HG03097 (cell line): ENCODE measurements around the gene TMPRSS13.

ENCODE experiments used
- ATAC-seq: cut with Tn5 transposase; IDR thresholded peaks from one replicate; pipeline ENCODE4 v1.9.1; 2021; ENCODE audit not compliant: unreplicated experiment, low FRiP score

The TMPRSS13 gene

GRCh38 chr11:117914991-117915618, 14.1 kb downstream of the TMPRSS13 start:
- no peak for ATAC-seq

- no peak for ATAC-seq
Observed at GRCh38 chr11:117914398-117914761, 14.8 kb downstream of the TMPRSS13 start.

- no peak for ATAC-seq
Observed at GRCh38 chr11:117913736-117914397, 15.3 kb downstream of the TMPRSS13 start.

- ATAC-seq = no peak
Observed at GRCh38 chr11:117912497-117912896, 16.7 kb downstream of the TMPRSS13 start.

DNA sequence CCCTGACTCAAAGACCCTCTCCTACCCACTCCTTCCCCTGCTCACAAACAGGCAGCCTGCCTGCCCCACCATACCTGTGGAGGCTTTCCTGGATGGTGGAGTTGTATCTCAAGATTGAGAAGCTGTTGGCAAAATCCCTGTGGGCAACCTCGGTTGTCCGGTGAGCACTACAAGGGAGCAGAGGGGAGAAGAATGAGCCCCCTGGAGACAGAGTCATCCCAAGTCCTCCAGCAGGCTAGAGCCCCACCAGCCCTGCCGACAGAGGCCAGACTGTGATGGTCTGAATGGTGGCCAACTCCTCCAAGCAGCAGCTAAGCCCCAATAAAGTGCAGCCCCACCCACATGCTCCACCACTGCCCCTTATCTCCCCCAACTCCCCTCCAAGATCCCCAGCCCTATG, 17.5 kb downstream of the TMPRSS13 start:
- no peak for ATAC-seq

- no peak for ATAC-seq
Observed at GRCh38 chr11:117910941-117911655, 18.1 kb downstream of the TMPRSS13 start.

DNA sequence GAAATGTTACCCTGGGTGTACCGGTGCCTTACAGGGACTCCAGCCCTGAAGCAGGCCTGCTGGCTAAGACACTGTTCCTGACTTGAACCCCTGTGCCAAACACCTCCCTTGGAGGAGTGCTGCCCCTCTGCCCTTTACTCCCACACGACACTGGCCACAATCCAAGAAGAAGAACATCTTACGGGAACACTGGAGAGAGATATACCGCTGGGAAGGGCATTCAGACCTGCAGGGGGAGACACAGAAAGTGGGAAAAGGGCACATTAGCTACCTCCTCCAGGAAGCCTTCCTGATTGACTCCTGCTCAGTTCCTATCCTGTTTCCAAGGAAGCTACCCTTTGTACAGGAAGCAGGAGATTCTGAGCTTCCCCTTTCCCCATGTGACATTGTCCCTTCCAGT, 18.7 kb downstream of the TMPRSS13 start:
- no peak for ATAC-seq

- no peak for ATAC-seq
Observed at GRCh38 chr11:117909611-117910382, 19.4 kb downstream of the TMPRSS13 start.

DNA sequence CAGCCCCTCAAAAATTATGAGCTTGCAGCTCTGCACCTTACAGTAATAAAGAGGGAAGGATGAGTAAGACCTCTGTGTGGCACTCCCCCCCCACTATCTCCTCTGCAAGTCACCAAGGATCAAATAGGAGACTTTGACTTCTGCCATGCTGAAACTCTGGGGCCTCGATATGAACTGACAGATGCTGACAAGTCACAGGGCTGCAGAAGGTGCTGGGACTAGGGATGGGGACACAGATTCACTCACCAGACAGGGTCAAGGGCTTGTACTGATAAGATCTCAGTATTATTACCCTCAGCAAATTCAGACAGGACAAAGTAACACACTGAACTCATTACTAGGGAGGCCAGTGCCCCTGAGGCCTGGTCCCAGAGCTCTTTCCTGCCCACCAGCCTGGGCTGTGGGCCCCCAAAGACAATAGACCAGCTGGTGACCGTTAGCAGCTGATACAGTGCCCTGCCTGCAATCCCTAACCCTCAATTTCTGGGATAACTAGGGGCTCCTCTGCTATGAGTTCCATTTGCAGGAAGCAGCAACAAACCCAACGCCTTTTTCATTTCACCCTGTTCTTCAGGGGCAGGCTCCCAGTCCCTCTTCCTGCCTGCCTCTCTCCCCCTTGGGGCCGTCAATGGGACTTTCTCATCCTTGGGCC, 20.1 kb downstream of the TMPRSS13 start:
- no peak for ATAC-seq

- no peak for ATAC-seq
Observed at GRCh38 chr11:117908109-117908895, 20.9 kb downstream of the TMPRSS13 start.

DNA sequence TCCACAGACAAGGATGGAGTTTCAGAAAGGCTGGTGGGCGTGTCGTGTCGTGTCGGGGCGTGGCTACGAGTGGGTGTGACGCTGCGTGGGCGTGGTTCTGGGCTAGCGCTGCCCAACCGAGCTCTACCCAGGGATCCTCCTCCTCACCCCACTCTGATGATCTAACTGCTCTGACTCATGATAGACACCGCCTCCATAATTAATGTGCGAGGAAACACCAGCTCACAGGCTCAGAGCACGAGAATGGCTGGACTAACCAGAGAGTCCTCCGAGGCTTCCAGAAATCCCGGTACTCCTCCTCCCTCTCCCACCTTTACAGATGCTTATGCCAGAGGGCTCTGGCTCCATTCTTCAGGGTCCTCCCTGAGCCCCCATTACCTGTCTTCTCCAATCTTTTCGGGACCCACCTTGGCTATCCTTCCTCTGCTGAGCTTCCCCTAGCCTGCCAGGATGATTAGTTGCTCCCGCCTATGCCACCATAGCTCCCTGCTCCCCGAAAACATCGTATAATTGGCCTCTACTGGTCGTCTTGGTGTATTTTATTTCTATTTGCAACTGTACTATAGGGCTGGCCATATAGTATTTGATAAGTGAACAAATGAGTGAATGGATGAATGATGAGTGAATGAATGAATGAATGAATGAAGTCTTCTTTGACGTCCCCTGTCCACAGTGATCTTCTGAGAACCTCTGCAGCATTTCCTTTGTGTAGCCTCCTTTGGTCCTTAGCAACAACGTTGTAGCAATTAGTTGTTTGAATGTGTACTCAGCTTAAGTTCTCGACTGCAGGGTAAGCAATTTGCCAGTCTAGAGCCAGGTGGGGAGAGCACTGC, 21.7 kb downstream of the TMPRSS13 start:
- no peak for ATAC-seq

DNA sequence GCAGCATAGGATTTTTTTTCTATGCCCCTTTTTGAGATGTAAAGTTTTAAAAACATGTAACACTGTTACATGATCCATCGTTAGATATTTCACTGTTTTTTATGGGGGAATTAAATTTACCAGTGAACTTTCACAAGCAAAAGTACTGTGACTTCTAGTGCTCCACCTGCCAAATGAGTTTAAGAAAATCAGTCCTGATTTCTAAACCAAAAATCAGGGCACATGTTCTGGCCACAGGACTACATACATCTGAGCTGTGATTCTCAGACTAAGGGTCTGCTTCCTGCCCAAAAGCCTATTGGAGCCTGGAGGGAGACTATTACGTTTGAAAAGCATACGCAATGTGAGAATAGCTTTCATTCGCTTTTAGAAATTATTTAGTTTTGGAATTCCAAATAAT, 22.5 kb downstream of the TMPRSS13 start:
- no peak for ATAC-seq

- ATAC-seq = no peak
Observed at GRCh38 chr11:117906126-117906525, 23.1 kb downstream of the TMPRSS13 start.

GRCh38 chr11:117905524-117905923, 23.7 kb downstream of the TMPRSS13 start:
- ATAC-seq = no peak

GRCh38 chr11:117903505-117904382, 25.5 kb downstream of the TMPRSS13 start:
- no peak for ATAC-seq

- ATAC-seq = no peak
Observed at GRCh38 chr11:117902001-117902845, 27.0 kb downstream of the TMPRSS13 start.

DNA sequence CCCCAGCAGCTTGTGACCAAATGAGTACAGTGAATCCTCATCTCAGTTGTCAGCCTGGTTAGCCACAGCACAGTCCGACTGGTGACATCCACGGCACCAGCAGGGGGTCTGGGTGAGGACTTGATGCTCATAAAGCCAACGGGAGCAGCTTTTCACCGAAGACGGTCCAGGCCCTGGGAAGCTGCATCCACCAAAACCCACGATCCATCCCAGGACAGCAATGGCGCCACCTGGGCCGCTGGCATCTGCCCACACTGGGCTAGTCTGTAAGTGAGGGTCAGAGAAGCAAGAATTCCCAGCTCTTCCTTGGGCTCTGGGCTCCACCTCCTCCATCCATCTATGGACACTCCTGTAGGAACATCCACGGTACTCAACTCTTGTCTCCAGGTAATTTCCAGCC, 27.6 kb downstream of the TMPRSS13 start:
- ATAC-seq = no peak
